Caco-2 (cell line): Measurements from ENCODE around the gene ANO1. TPM values are rescaled to one million over a fixed set of nuclear protein-coding genes. Genes with fewer than 3 reads are reported as not detected.

Experiments used
- BruUV-seq: library from RNA; stranded (reverse); fragments of 400-500 nt; replicated peaks from 2 replicates; lab custom pipeline; 2021; lab: Mats Ljungman, UMichigan
- CTCF ChIA-PET: fragments of 300-600 bp; sonication (Branson Sonifier 250); formaldehyde crosslinking; loops from one replicate; lab custom pipeline; 2022; ENCODE audit warnings: antibody characterized with exemption; lab: Charles Lee
- POLR2A ChIA-PET: fragments of 300-600 bp; sonication (Branson Sonifier 250); formaldehyde crosslinking; loops from one replicate; lab custom pipeline; 2022; ENCODE audit warnings: antibody characterized with exemption; lab: Charles Lee
- DNase-seq, 2 experiments: peaks; one replicate each; pipeline versions ENCODE4 v3.0.0 to v3.0.0-alpha.2; 2020 to 2022
- H3K27me3 ChIP-seq: replicated peaks from 2 replicates; pipeline ENCODE4 v1.6.0; 2011; ENCODE audit warnings: low read length; ENCODE audit not compliant: control insufficient read depth, insufficient read depth
- H3K36me3 ChIP-seq: 2 replicates; pipeline ENCODE4 v1.5.1; 2011; ENCODE audit warnings: low read length; ENCODE audit not compliant: control insufficient read depth, insufficient read depth
- H3K4me1 ChIP-seq: fragments of 250-450 bp; sonication (Bioruptor Pico); 2 replicates; pipeline ENCODE4 v1.5.1; 2020; ENCODE audit warnings: mild to moderate bottlenecking
- H3K4me3 ChIP-seq: 2 replicates; pipeline ENCODE4 v1.5.1; 2011; ENCODE audit warnings: low read depth, mild to moderate bottlenecking, control low read depth, low read length
- H3K9me3 ChIP-seq: fragments of 250-450 bp; sonication (Bioruptor Pico); 2 replicates; pipeline ENCODE4 v1.5.1; 2020; ENCODE audit warnings: mild to moderate bottlenecking, moderate library complexity
- H3K27ac Mint-ChIP-seq: one replicate; pipeline ENCODE4 v1.8.0; 2022; ENCODE audit warnings: mixed read lengths; ENCODE audit not compliant: unreplicated experiment
- H3K27me3 Mint-ChIP-seq: one replicate; pipeline ENCODE4 v1.8.0; 2022; ENCODE audit warnings: mixed read lengths; ENCODE audit not compliant: insufficient read depth, unreplicated experiment
- H3K36me3 Mint-ChIP-seq: one replicate; pipeline ENCODE4 v1.8.0; 2022; ENCODE audit warnings: mild to moderate bottlenecking, mixed read lengths; ENCODE audit not compliant: insufficient read depth, unreplicated experiment
- H3K4me1 Mint-ChIP-seq: one replicate; pipeline ENCODE4 v1.8.0; 2022; ENCODE audit warnings: low read depth, mixed read lengths; ENCODE audit not compliant: unreplicated experiment
- H3K4me3 Mint-ChIP-seq: one replicate; pipeline ENCODE4 v1.8.0; 2022; ENCODE audit warnings: mild to moderate bottlenecking, moderate library complexity, mixed read lengths; ENCODE audit not compliant: unreplicated experiment
- H3K9me3 Mint-ChIP-seq: one replicate; pipeline ENCODE4 v1.8.0; 2022; ENCODE audit warnings: mixed read lengths; ENCODE audit not compliant: unreplicated experiment
- CTCF ChIP-seq, 2 experiments: fragments of 200-600 bp in 1 of 2; IDR thresholded peaks; 1 replicate in 1 of 2; 2 replicates in 1 of 2; pipeline versions ENCODE4 v1.5.1 to v1.8.0; 2011 to 2022; ENCODE audit warnings: antibody characterized with exemption in 1 of 2, control low read depth in 1 of 2, inconsistent platforms in 1 of 2, low read depth in 1 of 2, low read length in 1 of 2, mild to moderate bottlenecking in 1 of 2, moderate library complexity in 1 of 2; ENCODE audit not compliant: insufficient read depth in 1 of 2, severe bottlenecking in 1 of 2, unreplicated experiment in 1 of 2
- intact Hi-C: fragments of 100-400 bp; cut with micrococcal nuclease; formaldehyde crosslinking; loops from one replicate; pipeline ENCODE4 v1.10.0; 2022; ENCODE audit not compliant: unreplicated experiment
- total RNA-seq: library from RNA; stranded (reverse); gene quantifications from 2 replicates; pipeline ENCODE4 v1.2.3, GENCODE V29; 2022

Gene ANO1
- total RNA-seq, 1 experiment from 2014 or later, result 8.4 TPM

GRCh38 chr11:70161043-70161625, 83.0 kb downstream of the ANO1 start:
- H3K9me3 Mint-ChIP-seq, result no peaks in the 10 kb centered on the region
- no peaks in the 10 kb centered on the region for H3K4me1 ChIP-seq
- intact Hi-C loops, result no loop called here
- H3K27ac Mint-ChIP-seq, result no peak overlapping the region
- TF ChIP-seq CTCF (IDR thresholded peaks at IDR 0.05; ENCODE audit: insufficient read depth in 1 of 2, low read depth in 1 of 2, low read length in 1 of 2, severe bottlenecking in 1 of 2, unreplicated experiment in 1 of 2), result no peak
- H3K4me1 Mint-ChIP-seq, result no peaks in the 10 kb centered on the region
- DNase-seq, result no peak
- H3K4me3 Mint-ChIP-seq, result no peak overlapping the region
- H3K27me3 Mint-ChIP-seq, result no peaks in the 10 kb centered on the region
- H3K9me3 ChIP-seq, result no peaks in the 10 kb centered on the region
- H3K36me3 Mint-ChIP-seq, result no peaks in the 10 kb centered on the region
- H3K27me3 ChIP-seq, result no peaks in the 10 kb centered on the region; the same call in 1 of the 2 replicates
- BruUV-seq, result no TSS peak
- H3K4me3 ChIP-seq, result no peak overlapping the region
- POLR2A ChIA-PET, result no interaction called here
- no peaks in the 10 kb centered on the region for H3K36me3 ChIP-seq
- CTCF ChIA-PET, result interaction anchor here (0.6 kb wide), 1 partner anchor 77 kb away, joined by 4 read pairs; no protein-coding TSS in a partner anchor

GRCh38 chr11:70164705-70165104, 86.6 kb downstream of the ANO1 start:
- intact Hi-C loops, result no loop called here
- no peak overlapping the region for H3K27ac Mint-ChIP-seq
- no peak for TF ChIP-seq CTCF (IDR thresholded peaks at IDR 0.05; ENCODE audit: insufficient read depth in 1 of 2, low read depth in 1 of 2, low read length in 1 of 2, severe bottlenecking in 1 of 2, unreplicated experiment in 1 of 2)
- BruUV-seq, result no TSS peak
- H3K4me1 ChIP-seq, result no peaks in the 10 kb centered on the region
- no peaks in the 10 kb centered on the region for H3K9me3 ChIP-seq
- H3K4me3 ChIP-seq, result no peak overlapping the region
- H3K27me3 ChIP-seq, result no peaks in the 10 kb centered on the region
- CTCF ChIA-PET, result no interaction called here
- H3K36me3 ChIP-seq, result no peaks in the 10 kb centered on the region
- no peaks in the 10 kb centered on the region for H3K9me3 Mint-ChIP-seq
- H3K36me3 Mint-ChIP-seq, result no peaks in the 10 kb centered on the region
- DNase-seq, result no peak
- POLR2A ChIA-PET, result no interaction called here
- H3K4me3 Mint-ChIP-seq, result no peak overlapping the region
- no peaks in the 10 kb centered on the region for H3K4me1 Mint-ChIP-seq
- no peaks in the 10 kb centered on the region for H3K27me3 Mint-ChIP-seq

DNA sequence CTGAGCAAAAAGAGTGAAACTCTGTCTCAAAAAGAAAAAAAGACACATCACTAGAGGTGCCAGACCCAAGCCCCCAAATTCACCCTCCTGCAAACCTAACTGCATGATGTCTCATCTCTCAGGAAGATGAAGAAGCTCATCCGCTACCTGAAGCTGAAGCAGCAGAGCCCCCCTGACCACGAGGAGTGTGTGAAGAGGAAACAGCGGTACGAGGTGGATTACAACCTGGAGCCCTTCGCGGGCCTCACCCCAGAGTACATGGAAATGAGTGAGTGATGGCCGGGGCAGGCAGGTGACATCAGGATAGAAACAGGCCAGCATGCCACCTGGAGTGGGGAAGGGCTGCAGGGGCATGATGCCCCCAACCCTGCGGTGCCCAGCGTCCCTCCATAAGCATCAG, 89.0 kb downstream of the ANO1 start:
- ChIA-PET POLR2A (interaction anchor here (0.5 to 0.6 kb wide), 2 partner anchors 220 to 861 kb away, joined by 4 to 5 read pairs; no protein-coding TSS in a partner anchor), CTCF (interaction anchor here (0.7 to 1.6 kb wide), 2 partner anchors 144 to 252 kb away, joined by 3 to 4 read pairs; no protein-coding TSS in a partner anchor)
- H3K36me3 ChIP-seq, result no peaks in the 10 kb centered on the region
- H3K4me3 Mint-ChIP-seq, result no peak overlapping the region
- no peak overlapping the region for H3K4me3 ChIP-seq
- H3K4me1 ChIP-seq, result no peaks in the 10 kb centered on the region
- no peaks in the 10 kb centered on the region for H3K9me3 Mint-ChIP-seq
- no TSS peak for BruUV-seq
- no peaks in the 10 kb centered on the region for H3K27me3 Mint-ChIP-seq
- no peaks in the 10 kb centered on the region for H3K9me3 ChIP-seq
- TF ChIP-seq CTCF (IDR thresholded peaks at IDR 0.05; ENCODE audit: insufficient read depth in 1 of 2, low read depth in 1 of 2, low read length in 1 of 2, severe bottlenecking in 1 of 2, unreplicated experiment in 1 of 2), result no peak
- H3K36me3 Mint-ChIP-seq, result no peaks in the 10 kb centered on the region
- intact Hi-C loops, result no loop called here
- no peak for DNase-seq
- no peak overlapping the region for H3K27ac Mint-ChIP-seq
- H3K27me3 ChIP-seq, result no peaks in the 10 kb centered on the region
- no peaks in the 10 kb centered on the region for H3K4me1 Mint-ChIP-seq
